GM19372 (cell line): ENCODE measurements around the gene STIM1.
A peak's percentile ranks its signal among the peaks of the same experiment; 100 is the strongest.
"Not testable (repeated sequence)": the region's sequence is repeated elsewhere in the genome, so short reads cannot be mapped to it uniquely, and the experiment has no call there.

ENCODE experiments used
- ATAC-seq: cut with Tn5 transposase; IDR thresholded peaks from one replicate; pipeline ENCODE4 v1.9.1; 2021; ENCODE audit warnings: mild to moderate bottlenecking, low read depth, moderate library complexity; ENCODE audit not compliant: unreplicated experiment

Gene STIM1

DNA sequence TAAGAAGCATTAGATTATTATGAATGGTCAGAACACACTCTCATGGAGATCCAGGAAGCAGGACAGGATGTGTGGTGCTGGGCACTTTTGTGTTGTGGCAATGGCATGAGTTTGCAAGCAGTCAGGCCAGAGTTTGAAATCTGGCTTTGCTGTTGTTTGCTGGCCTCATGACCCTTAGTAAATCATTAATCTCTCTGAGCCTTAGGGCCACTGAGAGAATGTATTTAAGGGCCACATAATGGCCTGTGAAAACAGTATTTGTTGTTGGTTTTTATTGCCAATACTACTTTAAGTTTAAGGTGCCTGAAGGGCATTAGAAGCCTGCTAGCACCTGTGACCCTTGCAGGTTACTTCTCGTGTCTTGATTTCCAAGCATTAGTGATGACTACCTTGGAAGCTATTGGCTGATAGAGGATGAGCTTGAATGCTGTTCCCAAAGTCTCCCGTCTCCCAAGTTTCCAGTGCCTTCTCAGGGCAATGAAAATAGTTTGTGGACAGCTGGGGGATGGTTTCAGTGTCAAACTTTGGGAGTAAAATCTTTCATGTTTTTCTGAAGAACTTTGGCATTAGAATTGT, 24.6 kb downstream of the STIM1 start:
- ATAC-seq: peak; percentile 48

DNA sequence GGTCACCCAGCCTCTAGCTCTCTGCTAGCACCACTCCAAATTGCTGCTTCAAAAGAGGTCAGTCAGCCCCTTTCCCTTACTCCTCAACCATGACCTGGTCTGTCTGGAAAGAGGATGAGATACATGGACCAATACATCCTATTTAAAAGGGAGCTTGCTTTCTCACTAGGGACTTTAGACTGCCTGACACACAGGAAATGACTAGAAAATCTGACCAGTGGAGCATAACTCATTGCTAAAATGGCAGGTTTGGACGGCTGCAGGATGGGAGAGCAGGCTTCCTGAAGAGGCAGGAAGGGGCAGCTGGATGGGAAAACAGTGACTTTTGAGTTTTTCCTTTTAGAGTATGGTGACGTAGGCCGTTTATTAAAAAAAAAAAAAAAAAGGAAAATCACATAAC, 25.3 kb downstream of the STIM1 start:
- no peak for ATAC-seq

DNA sequence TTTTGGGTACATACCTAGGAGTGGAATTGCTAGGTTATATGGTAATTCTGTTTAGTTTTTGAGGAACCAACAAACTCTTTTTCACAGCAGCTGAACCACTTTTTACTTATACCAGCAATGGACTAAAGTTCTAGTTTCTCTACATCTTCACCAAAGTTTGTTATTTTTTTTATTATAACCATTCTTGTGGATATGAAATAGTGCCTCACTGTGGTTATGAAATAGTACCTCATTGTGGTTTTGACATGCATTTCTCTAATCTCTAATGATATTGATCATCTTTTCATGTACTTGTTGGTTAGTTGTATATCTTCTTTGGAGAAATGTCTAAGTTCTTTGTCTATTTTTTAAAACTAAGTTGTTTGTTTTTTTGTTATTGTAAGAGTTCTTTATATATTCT, 27.2 kb downstream of the STIM1 start:
- no peak for ATAC-seq

DNA sequence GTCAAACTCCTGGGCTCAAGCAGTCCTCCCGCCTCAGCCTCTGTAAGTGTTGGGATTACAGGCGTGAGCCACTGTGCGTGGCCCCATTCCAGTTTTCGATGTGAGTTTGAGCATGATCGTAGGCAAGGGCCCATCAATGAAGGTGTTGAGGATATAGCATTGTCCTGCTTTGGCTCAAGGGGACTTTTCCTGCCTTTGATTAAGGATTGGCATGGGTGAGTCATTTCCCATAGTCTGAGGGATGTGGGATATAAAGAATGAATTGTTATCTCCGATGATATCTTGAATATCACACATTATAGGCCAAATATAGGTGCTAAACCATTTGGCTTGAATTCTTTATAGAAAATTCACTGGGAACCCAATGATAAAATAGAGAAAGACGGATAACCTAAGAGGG, 30.4 kb downstream of the STIM1 start:
- ATAC-seq: no peak

DNA sequence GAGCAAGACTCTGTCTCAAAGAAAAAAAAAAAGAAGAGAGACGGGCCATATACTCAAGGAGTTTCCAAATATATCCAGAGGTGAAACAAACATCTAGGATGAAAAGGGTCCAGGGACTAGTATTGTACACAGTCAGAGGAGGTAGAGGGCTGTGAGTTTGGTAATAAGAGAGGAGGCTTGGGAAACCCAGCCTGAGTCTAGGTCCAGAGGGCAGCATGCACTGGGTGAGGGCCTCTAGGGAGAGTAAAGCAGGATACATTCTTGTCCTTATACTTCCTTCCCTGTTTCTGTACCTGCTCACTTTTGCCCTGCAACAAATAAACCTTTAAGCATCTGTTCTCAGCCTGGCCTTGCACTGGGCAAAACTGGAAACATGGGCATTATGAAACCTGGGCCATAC, 31.5 kb downstream of the STIM1 start:
- no peak for ATAC-seq

DNA sequence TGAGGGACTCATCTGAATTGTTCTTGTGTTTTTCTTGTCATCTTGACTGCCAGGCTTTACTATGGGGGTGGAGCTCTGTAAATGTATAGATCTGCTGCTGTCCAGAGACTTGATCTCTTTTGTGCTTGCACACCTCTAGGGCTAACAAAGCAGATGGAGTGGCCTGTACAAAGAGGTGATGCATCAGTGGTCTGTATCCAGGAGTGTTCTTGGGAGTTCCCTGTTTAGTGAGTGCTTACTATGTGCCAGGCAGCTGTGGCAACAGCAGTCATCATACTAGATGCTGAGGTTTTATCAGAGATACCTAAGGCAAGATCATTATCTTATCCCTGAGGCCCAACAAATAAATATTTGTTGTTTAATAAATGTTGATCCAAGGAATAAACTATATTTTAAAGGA, 33.4 kb downstream of the STIM1 start:
- no peak for ATAC-seq

DNA sequence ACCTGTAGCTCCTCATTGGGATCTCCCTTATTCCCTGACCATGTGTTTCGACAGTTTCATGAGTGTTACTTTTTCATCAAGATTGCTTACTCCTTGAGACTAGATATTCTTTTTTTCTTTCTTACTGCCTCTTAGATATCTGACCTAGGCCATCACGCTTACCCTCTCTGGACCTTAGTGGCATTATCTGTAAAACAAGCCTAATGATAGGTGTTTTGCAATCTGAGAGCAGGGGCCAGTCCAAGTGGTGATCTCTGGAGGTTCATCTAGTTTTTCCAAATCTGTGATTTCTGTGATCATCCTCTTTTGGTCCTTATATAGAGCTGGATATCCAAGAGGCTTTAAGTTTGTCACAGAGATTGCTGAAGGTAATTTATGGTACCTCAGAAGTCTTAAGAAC, 34.5 kb downstream of the STIM1 start:
- no peak for ATAC-seq

DNA sequence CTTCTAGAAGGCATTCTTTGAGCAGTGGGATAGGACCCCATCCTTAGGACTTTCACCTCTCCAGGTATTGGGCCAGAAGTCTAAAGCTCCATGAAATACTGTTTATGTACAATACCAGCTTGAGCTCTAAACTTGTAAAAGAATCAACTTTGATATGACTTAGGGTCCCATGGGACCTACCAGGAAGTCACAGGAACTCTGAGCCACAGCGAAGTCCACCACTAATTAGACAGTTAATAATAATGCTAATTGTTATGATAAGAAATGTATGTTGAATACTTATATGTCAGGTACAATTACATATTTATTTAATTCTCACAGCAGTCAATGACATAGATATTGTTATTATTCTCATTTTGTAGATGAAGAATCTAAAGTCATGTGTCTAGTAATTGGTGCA, 35.3 kb downstream of the STIM1 start:
- ATAC-seq: no peak

DNA sequence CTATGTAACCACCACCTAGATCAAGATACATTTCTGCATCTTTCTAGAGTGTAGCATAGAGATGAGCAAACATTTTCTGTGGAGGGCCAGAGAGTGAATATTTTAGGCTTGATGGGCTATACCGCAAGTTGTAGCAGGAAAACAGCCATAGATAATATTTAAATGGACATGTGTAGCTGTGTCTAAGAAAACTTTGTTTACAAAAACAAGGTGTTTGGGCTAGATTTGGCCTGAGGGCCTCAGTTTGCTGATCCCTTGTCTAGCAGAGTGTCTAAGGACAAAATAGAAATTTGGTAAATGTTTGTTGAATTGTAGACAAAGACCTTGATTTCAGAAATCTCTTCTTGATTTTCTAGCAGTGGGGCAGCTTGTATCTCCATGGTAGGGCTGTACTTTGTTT, 36.3 kb downstream of the STIM1 start:
- ATAC-seq: no peak

DNA sequence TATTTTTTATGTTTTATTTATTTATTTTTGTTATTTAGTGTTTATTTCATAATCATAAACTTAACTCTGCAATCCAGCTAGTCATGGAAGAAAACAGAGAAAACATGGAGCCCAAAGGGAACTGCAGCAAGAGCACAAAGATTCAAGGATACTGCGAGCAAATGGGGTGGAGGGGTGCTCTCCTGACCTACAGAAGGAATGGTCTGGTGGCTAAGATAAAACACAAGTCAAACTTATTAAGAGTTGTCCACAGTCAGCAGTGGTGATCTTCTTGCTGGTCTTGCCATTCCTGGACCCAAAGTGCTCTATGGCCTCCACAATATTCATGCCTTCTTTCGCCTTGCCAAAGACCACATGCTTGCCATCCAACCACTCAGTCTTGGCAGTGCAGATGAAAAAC, 36.7 kb downstream of the STIM1 start:
- ATAC-seq: no peak

DNA sequence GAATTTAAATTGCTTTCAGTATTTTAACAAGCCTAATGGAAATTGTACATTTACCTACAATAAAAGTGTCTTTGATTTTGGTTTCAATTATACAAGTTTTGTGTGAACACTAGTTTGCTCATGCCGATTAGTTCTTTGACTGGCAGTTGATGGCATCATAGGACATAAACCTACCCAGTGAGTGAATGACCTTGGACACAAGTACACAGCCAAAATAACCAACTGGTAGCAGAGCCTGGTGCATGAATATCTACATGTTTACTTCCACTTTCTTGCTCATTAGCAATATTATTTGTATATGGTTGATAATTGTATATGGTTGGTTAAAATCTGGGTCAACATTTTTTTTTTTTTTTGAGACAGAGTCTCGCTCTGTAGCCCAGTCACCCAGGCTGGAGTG, 37.8 kb downstream of the STIM1 start:
- ATAC-seq: no peak

DNA sequence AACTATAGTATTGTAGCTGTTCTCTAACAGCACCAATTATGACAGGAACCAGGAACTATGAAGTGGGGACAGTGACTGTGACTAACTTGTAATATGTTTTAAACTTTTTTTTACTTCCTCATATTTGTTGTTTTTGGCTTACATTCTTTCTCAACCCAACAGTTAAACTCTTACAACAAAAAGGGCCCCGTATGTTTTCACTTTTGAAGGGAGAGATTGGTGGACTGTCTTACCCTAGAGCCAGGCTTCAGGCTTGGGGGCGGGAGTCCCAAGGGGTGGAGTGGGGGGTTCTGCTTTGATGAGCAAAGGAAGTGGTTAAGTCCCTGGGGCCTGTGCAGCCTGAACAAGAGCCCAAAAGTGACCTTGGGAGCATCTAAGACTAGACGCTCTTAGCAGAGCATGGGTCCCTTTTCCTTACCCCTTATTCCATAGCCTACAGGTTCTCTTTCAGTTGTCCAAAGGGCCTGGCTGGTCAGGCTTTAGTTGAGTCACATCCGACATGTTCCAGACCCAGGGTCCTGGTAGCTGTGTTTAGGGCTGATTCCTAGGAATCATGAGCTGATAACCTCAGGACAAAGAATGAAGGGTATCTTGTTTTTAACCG, 38.8 kb downstream of the STIM1 start:
- ATAC-seq: peak; percentile 99

DNA sequence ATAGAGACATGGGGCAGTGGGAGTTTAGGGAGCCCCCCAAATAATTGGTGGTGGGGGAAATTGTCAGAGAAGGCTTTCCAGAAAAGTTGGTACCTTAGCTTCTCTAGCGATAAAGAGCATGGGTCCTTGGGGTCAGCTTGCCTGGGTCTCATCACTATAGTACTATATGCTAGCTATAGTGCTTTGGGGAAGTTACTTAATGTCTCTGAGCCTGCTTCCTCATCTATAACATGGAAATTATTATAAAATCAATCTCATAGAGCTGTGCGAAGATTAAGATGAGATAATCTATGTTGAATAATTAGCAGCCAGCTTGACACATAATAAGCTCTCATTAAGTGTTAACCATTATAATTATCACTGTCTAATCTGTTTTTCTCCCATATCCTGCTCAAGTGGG, 41.2 kb downstream of the STIM1 start:
- no peak for ATAC-seq

DNA sequence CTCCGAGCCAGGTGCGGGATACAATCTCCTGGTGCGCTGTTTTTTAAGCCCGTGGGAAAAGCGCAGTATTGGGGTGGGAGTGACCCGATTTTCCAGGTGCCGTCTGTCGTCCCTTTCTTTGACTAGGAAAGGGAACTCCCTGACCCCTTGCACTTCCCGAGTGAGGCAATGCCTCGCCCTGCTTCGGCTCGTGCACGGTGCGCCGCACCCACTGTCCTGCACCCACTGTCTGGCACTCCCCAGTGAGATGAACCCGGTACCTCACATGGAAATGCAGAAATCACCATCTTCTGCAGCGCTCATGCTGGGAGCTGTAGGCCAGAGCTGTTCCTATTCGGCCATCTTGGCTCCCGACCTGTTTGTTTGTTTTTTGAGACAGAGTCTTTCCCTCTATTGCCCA, 44.8 kb downstream of the STIM1 start:
- ATAC-seq: not testable (repeated sequence)

DNA sequence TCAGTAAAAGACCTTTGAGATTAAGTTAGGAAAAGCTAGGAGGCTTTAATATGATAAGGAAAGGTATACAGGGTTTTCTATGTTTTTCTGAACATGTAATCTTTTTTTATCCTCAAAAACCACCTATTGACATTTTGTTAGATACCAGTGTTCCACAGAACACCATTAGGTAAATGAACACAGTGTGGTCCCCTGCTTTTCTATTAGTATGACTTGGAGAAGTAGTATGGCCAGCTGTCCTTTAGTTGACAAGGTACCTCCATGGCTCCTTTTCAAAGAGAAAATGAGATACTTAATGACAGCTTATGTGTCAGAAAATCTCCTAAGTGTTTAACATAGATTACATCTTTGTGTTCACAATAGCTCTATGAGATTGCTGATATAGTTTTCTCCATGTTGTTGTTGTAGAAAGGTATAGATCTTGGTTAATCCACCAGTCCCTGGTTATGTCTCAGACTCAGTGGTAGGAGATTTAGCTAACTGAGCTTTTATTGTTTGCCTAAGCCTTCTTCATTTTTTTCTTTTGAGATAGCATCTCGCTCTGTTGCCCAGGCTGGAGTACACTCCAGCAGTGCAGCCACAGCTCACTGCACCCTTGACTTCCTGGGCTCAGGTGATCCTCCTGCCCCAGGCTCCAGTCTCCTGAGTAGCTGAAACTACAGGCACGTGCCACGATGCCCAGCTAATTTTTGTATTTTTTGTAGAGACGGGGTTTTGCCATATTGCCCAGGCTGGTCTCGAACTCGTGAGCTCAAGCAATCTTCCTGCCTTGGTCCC, 46.0 kb downstream of the STIM1 start:
- ATAC-seq: no peak

DNA sequence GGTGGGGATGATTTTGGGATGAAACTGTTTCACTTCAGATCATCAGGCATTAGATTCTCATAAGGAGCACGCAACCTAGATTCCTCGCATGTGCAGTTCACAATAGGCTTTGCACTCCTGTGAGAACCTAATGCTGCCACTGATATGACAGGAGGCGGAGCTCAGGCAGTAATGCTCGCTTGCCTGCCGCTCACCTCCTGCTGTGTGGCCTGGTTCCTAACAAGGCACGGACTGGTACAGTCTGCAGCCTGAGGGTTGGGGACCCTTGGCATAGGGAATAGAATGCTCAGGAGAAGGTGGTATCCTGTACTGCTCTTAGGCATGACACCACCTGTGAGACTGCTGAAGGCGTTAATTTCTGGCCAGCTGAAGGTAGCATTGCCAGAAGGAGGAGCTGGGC, 47.0 kb downstream of the STIM1 start:
- ATAC-seq: no peak

DNA sequence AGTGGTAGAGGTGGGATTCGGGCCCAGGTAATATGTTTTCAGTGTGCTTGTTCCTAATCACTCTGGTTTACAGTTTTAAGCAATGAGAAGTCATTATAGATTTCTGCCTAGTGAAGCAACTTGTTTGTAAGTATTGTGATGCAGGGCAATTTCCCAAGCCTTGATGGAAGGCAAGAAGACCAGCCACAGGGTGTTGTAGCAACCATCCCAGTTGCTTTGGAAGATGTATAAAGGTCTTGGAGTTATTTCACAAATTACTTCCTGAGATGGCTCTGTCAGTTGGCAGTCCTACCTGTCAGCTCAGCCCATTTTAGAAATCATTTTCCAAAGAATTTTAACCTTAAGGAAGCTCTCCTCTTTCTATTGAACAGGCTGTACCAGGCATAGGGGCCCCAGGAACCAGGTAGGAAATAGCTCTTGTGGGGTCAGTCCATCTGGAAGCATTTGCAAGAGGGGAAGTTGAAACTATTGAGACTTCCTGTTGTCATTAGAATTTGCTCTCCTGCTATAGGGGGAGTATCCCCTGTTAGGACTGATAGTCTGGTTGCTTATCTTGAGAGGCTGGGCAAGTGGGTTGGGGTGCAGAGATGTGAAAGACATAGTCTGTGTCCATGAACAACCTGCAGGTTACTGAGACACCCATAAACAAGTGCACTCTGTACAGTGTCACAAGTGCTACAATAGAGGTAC, 47.9 kb downstream of the STIM1 start:
- no peak for ATAC-seq

DNA sequence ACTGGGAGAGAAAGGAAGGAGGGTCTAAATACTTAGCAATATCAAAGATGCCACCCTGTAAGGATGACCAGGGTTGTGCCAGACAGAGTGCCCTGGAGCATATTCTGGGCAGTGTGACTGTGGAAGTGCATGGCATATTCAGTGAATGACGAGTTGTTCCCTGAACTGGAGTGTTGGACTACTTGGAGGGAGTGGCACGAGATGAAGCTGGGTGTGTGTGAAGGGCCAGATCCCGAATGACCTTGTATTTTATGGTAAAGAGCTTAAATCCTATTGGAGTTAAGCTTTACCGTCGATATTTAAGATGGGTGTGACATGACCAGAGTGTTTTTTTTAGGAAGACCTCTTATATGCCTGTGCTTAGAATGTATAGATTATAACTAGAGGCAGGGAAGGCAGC, 48.8 kb downstream of the STIM1 start:
- ATAC-seq: no peak

DNA sequence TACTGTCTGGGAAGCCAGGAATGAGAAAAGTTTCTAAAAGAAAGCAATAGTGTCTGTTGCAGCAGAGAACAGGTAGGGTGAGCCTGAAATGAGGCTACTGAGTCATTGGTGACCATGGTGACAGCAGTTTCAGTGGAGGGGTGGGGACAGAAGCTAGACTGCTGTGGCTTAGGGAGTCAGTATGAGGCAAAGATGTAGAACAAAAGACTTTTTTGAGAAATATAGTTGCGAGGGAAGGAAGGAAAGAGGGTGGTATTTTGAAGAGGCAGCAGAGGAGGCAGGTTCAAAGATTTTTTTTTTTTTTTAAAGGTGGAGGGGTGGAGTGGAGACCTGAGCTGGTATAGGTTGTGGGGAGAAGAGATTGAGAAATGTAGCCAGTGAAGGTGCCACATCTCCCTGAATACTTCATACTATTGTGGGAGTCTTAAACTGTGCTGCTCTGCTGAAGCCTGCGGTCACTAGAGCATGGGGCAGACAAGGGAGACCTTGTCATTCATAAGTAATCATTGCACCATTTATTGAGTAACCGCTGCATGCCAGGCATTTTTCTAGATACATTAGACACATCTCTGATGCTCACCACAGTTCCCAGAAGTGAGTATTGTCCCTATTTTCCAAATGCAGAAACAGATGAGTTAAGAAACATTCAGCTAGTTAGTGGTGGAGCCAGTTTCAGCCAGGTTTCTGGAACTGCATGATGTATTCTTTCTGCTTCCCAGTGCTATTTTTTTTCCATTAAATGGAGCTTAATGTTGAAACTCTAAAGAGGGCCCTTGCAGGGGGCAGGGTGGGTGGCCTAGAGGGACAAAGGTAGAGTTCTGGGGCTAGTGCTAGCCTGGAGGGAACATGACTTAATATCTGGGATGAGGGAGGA, 49.9 kb downstream of the STIM1 start:
- no peak for ATAC-seq

DNA sequence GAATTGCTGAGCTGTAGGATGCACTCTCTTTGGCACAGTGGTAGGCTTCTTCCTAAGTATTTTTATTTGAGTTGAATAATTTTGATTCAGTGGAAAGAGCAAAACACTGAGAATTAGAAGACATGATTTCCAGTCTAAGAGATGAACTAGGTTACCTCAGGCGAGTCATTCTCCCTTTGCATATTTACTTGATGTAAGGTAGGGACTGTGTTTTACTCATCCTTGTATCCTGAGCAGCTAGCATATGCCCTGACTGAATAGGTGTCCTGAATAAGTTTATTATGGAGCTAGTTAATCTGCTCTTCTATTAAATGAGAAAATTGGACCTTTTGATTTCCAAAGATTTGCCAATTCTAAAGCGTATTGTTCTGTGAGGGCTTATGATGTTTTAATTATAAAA, 50.7 kb downstream of the STIM1 start:
- no peak for ATAC-seq

DNA sequence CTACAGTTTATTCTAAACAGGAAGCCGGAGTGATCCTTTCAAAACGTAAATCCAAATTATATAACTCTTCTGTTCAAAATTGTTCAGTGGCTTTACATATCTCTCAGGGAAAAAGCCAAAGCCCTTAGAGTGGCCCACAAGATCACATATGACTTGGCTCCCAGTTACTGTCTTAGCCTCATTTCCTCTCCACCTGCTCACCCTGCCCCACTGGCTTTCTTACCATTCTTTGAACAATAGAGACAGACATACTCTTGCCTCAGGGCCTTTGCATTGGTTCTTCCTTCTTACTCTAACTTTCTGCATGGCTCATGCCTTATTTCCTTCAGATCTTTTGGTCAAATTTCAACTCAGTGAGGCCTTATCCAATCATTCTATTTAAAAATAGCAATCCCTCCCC, 52.1 kb downstream of the STIM1 start:
- no peak for ATAC-seq
